ENCODE data around the gene CPNE9. TPM values are rescaled to one million over a fixed set of nuclear protein-coding genes. Genes with fewer than 3 reads are reported as not detected.
A peak's percentile ranks its signal among the peaks of the same experiment; 100 is the strongest.

The CPNE9 gene
- total and polyA plus RNA-seq, 2 of the 13 experiments (the other 11 are each of a cell fraction or from before 2014, with no cell fraction given), result 0.20 TPM; not detected in 1

GRCh38 chr3:9749645-9750555, 46.3 kb downstream of the CPNE9 start, which contains the start of gene OGG1 (continued):
- TF ChIP-seq THAP9 (CRISPR knock-in tag; IDR thresholded peaks at IDR 0.05; ENCODE audit: borderline replicate concordance), result peak; percentile 56; the same call in 1 of the 2 replicates
- TF ChIP-seq ZNF557 (CRISPR knock-in tag; IDR thresholded peaks at IDR 0.05), result no peak
- TF ChIP-seq ATF7 (IDR thresholded peaks at IDR 0.05), result no peak
- TF ChIP-seq ATF7 (CRISPR knock-in tag; IDR thresholded peaks at IDR 0.05), result no peak
- TF ChIP-seq ZFP62 (CRISPR knock-in tag; IDR thresholded peaks at IDR 0.05), result no peak
- no peak for TF ChIP-seq SP1 (IDR thresholded peaks at IDR 0.05)
- TF ChIP-seq SP1 (CRISPR knock-in tag; IDR thresholded peaks at IDR 0.05), result peak; percentile 41; the same call in 1 of the 2 replicates
- TF ChIP-seq IRX3 (CRISPR knock-in tag; IDR thresholded peaks at IDR 0.05; ENCODE audit: borderline replicate concordance, low read depth), result peak; percentile 34; the same call in 1 of the 2 replicates
- no peak for TF ChIP-seq HBP1 (CRISPR knock-in tag; IDR thresholded peaks at IDR 0.05; ENCODE audit: low read depth)
- TF ChIP-seq, protein P1, sequence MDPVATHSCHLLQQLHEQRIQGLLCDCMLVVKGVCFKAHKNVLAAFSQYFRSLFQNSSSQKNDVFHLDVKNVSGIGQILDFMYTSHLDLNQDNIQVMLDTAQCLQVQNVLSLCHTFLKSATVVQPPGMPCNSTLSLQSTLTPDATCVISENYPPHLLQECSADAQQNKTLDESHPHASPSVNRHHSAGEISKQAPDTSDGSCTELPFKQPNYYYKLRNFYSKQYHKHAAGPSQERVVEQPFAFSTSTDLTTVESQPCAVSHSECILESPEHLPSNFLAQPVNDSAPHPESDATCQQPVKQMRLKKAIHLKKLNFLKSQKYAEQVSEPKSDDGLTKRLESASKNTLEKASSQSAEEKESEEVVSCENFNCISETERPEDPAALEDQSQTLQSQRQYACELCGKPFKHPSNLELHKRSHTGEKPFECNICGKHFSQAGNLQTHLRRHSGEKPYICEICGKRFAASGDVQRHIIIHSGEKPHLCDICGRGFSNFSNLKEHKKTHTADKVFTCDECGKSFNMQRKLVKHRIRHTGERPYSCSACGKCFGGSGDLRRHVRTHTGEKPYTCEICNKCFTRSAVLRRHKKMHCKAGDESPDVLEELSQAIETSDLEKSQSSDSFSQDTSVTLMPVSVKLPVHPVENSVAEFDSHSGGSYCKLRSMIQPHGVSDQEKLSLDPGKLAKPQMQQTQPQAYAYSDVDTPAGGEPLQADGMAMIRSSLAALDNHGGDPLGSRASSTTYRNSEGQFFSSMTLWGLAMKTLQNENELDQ (CRISPR knock-in tag; IDR thresholded peaks at IDR 0.05; ENCODE audit: borderline replicate concordance), result no peak
- TF ChIP-seq ZNF44 (CRISPR knock-in tag; IDR thresholded peaks at IDR 0.05), result no peak; the same call in 1 of the 2 replicates
- TF ChIP-seq, protein P2, sequence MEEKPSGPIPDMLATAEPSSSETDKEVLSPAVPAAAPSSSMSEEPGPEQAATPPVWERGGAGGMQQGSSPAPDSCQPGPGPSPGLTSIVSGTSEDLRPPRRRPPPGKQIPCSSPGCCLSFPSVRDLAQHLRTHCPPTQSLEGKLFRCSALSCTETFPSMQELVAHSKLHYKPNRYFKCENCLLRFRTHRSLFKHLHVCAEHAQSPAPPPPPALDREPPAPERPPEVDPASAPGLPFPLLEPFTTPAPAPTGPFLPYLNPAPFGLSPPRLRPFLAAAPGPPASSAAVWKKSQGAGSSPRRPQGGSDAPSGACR (CRISPR knock-in tag; IDR thresholded peaks at IDR 0.05), result no peak
- TF ChIP-seq, protein P3, sequence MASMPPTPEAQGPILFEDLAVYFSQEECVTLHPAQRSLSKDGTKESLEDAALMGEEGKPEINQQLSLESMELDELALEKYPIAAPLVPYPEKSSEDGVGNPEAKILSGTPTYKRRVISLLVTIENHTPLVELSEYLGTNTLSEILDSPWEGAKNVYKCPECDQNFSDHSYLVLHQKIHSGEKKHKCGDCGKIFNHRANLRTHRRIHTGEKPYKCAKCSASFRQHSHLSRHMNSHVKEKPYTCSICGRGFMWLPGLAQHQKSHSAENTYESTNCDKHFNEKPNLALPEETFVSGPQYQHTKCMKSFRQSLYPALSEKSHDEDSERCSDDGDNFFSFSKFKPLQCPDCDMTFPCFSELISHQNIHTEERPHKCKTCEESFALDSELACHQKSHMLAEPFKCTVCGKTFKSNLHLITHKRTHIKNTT (CRISPR knock-in tag; IDR thresholded peaks at IDR 0.05), result no peak
- no peak for TF ChIP-seq PBX2 (CRISPR knock-in tag; IDR thresholded peaks at IDR 0.05)
- TF ChIP-seq ZNF280D (CRISPR knock-in tag; IDR thresholded peaks at IDR 0.05), result no peak

Measured in HepG2 (cell line).